Pulmonary artery endothelial cell (primary cell): Measurements from ENCODE around the gene NEURL2. TPM values are rescaled to one million over a fixed set of nuclear protein-coding genes. Genes with fewer than 3 reads are reported as not detected.
"Not testable (repeated sequence)": the region's sequence is repeated elsewhere in the genome, so short reads cannot be mapped to it uniquely, and the experiment has no call there.

Experiments used
- DNase-seq: peaks from one replicate; pipeline ENCODE4 v3.0.0-alpha.2; 2011; ENCODE audit warnings: low read depth, low spot score
- total RNA-seq: library from RNA; depleted of rRNA; stranded (reverse); fragments of >200 nt; gene quantifications from 2 replicates; pipeline ENCODE4 v1.2.3, GENCODE V29; 2014

The NEURL2 gene
- total RNA-seq, 1 donor from 2014 or later = 2.2 TPM

DNA sequence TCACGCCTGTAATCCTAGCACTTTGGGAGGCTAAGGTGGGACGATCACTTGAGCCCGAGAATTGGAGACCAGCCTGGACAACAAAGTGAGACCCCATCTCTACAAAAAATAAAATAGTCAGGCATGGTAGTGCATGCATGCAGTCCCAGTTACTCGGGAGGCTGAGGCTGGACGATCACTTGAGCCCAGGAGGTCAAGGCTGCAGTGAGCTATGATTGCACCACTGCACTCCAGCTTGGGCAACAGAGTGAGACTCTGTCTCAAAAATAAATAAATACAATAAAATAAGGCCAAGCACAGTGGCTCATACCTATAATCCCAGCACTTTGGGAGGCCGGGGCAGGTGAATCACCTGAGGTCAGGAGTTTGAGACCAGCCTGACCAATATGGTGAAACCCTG, 10.3 kb upstream of the NEURL2 start:
- not testable (repeated sequence) for DNase-seq

DNA sequence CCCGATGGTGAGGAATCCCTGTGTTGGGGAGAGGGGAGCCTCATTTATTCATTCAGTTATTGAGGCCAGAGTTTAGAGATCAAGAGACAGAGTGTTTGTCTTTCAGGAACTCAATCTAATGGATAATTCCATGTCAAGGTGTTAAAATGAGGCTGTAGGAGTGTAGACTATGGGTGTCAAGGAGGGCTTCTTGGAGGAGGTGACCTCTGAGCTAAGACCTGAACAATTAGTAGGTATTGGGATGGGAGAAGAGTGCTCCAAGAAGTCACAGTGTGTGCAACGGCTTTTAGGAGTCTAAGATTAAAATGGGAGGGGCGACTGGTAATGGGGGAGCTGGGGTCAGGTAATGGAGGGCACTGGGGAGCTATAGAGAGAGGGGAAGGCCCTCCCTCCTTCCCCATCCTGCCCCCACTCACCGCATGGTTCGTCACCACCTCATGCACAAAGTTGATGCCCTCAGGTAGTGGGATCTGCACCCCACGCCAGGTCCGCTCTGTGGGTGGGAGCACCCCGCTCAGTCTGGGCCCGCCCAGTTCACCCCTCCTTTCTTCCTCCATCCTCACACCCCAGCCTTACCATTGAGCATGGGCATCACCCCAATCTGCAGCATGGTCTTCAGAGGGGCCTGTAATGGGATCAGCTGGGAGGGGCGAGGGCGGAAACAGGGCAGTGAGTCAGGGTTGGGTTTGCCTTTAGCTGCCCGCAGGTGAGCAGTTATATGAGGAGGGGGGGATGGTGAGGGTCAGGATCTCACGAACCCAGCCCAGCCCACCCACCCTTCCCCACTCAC, 8.2 kb upstream of the NEURL2 start:
- no peak for DNase-seq

DNA sequence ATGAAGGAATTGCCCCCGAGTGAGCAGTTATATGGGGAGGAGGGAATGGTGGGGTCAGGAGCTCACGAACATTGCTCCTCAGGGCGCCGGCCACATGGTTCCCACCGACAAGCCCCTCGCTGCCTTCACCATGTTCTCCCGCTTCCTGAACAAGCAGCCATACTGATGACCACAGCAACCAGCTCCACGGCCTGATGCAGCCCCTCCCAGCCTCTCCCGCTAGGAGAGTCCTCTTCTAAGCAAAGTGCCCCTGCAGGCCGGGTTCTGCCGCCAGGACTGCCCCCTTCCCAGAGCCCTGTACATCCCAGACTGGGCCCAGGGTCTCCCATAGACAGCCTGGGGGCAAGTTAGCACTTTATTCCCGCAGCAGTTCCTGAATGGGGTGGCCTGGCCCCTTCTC, 7.3 kb upstream of the NEURL2 start:
- no peak for DNase-seq

DNA sequence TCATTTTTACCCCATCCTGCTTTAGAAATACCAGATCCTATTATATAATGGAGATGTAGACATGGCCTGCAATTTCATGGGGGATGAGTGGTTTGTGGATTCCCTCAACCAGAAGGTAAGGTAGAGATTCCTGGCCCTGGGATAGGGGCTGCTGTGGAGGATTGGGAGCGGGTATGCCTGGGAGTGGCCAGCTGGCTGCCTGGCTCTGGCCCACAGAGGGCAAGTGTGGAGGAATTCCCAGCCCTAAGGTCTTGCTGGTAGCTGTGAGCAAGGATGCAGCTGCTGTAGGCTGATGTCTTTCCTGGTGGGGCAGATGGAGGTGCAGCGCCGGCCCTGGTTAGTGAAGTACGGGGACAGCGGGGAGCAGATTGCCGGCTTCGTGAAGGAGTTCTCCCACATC, 6.7 kb upstream of the NEURL2 start:
- no peak for DNase-seq

DNA sequence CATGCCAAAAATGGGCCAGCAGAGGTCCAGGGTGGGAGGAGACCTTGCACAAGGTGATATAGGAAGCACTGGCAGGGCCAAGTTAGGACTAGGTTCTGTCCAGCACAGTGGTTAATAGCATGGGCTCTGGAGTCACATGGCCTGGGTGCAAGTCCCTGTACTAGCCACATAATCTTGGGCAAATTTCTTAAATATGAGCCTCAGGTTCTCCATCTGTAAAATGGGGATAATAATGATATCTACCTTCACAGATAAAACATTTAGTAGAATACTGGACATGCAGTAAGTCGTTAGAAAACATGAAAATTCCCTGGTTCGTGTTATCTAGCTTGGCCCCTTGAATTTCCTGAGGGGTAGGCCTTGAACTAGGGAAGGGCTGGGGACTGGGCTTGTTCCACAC, 6.3 kb upstream of the NEURL2 start:
- no peak for DNase-seq

DNA sequence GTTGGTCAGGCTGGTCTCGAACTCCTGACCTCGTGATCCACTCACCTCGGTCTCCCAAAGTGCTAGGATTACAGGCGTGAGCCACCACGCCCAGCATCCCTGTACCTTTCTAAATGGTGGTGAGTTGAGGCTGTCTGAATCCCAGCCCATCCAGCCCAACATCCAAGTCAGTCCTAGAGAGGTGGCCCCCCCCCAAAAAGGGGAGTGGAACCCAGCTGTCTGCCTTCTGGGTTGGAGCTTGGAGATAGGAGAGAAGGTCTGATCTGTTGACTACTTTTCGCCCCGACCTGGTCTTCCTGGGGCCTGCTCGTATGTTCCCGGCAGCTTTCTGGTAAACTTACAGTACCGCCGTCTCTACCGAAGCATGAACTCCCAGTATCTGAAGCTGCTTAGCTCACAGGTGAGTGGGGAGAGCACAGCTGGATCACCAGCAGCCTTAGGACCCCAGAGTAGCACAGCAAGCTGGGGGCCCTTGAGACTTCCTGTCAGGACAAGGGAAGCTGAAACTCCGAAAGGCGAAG, 5.7 kb upstream of the NEURL2 start:
- DNase-seq = no peak

DNA sequence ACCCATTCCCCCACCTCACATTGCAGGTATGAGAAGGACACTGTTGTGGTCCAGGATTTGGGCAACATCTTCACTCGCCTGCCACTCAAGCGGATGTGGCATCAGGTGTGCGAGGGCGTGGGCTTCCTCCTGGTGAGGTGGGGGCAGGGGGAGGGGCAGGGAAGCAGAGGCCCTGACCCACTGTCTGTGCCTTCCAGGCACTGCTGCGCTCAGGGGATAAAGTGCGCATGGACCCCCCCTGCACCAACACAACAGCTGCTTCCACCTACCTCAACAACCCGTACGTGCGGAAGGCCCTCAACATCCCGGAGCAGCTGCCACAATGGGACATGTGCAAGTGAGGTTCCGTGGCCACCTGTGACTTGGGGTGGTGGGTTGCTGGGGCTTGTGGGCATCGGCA, 3.8 kb upstream of the NEURL2 start:
- DNase-seq = no peak

DNA sequence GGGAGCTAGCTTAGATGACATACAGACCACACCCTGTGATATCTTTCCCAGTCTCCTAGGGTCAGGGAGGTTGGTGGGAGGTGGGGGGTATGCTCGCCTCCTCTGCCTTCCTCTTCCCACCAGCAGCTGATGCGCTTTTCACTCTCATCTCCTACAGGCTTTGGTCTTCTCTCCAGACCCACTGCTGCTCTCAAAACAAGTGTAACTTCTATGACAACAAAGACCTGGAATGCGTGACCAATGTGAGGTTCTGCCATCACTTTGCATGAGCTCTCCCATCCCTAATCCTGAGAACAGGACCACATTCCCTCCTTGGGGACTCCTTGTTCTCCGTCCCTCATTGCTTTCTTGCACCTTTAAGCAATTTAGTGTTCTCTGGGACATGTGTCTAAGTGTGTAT, 2.8 kb upstream of the NEURL2 start:
- DNase-seq = no peak

DNA sequence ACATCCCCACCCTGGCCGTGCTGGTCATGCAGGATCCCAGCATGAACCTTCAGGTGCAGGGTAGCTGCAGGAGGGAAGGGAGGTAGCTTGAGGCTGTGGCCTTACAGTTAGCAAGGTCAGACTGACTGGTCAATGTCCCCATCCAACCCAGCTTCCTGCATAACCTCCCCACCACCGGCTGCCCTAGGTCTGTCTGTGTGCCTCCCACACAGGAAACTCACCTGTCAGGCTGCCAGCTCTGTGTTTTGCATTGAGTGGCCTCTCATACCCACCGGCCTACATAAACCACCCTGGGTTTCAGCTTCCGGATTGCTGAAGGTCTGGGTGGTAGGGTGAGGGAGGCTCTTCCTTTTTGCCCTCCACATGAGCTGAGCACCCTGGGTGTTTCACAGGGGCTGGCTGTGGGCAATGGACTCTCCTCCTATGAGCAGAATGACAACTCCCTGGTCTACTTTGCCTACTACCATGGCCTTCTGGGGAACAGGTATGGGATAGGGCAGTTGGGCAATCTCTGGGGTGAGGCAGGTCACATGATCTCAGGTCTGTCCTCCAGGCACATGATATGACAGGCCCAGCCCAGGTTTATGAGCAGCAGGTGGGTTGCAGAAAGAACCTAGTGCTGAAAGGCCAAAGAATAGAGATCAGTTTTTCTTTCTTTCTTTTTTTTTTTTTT, 2.0 kb upstream of the NEURL2 start:
- DNase-seq = no peak

DNA sequence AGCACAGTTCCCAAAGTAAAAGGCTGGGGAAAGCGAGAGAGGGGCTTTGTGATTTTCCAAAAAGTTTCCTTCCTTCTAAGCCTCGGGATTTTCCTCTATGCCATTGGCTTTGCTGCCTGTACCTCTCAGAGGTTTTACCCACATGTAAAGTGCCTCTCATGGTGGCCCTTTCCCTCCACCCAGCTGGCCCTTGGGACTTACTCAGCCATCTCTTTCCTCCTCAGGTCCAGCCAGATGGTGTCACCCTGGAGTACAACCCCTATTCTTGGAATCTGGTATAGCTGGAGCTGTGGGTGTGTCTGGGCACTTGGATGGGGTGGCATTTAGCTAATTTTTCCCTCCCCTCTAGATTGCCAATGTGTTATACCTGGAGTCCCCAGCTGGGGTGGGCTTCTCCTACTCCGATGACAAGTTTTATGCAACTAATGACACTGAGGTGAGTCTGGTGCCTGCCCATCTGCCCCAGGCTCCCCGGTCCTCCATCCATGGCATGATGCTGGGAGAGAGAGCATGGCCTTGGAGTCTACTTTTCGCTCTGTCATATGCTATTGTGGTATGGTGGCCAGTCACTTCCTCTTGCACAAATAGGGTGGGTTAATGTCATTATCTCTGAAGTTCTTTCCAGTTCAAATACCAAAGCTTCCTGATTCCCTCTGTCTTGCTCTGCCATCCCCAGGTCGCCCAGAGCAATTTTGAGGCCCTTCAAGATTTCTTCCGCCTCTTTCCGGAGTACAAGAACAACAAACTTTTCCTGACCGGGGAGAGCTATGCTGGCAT, 1.2 kb upstream of the NEURL2 start:
- no peak for DNase-seq

DNA sequence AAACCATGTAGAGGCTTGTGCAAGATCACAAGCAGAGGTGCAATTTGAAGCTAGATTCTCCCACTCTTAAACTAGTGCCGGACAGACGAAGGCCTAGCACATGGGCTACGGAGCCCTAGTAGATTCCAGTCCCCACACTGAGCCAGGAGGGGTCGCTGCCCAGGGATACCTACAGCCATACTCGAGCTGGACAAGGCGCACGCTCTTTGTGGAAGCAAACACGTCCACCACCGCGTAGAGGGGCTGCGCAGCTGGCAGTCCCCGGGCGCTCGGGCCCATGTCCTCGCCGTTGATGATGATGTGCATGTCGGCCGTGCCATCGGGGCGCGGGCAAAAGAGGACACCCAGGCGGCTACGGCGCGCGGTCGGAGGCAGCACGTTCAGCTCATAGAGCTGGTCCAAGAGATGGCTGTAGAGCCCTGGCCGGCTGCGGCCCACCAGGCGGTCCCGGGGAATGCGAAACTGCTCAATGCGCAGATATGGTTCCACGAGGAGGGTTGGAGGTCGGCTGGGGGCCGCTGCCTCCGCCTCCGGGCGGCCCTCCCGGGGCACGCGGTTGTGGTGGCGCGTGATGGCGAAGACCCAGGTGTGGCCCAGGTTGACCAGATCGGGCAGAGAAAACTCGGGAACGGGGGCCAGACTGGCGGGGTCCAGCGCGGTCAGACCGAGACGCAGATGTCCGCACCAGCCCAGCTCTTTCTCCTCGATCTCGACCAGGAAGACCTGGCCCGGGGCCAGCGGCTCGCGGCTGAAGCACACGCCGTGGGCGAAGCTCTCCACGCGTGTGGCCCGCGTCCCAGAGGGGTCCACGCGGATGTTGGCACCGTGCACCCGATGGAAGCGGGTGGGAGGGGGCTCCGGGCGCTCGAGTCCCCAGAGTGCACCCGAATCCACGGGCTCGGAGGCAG, 677 bp downstream of the NEURL2 start:
- peak; percentile 66 for DNase-seq

DNA sequence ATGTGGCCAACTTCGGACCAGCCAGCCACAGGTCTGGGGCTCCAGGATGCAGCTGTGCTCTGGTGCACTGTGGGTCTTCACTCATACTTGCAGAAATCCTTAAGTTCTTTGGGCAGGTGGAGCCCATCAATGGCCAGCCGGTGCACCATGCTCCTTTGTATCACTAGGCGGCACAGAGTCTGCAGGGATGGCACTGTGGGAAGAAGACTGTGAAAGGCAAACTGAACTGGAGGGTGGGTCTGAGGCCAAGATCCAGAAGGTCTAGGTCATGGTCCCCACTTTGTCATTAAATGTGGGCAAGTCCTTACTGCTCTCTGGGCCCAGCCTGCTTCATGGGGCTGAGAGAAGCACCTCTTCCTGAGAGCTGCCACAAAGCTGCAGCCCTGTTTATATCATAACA, 2.3 kb downstream of the NEURL2 start:
- no peak for DNase-seq

DNA sequence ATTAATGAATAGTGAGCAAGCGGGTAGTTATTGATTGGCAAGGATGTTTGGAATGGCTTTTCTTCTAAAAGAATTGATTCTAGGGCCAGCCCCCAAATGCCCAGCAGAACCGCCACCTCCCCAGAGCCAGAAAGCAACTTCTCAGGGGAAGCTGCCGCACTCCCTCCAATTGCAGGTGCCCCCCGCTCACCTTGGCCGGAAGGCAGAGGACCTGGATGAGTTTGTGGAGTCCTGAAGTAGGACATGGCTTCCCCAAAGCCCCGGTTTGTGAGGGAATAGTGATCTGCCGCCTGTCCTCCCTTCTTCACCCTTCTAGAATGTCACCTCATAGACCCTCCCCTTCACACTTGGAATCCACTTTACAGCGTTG, 3.7 kb downstream of the NEURL2 start, which contains the start of gene SPATA25:
TSS of gene SPATA25 (minus strand) at position 277 of the 370 bp plus-strand sequence. CDS start at position 245, 32 bp downstream.
- DNase-seq = no peak

DNA sequence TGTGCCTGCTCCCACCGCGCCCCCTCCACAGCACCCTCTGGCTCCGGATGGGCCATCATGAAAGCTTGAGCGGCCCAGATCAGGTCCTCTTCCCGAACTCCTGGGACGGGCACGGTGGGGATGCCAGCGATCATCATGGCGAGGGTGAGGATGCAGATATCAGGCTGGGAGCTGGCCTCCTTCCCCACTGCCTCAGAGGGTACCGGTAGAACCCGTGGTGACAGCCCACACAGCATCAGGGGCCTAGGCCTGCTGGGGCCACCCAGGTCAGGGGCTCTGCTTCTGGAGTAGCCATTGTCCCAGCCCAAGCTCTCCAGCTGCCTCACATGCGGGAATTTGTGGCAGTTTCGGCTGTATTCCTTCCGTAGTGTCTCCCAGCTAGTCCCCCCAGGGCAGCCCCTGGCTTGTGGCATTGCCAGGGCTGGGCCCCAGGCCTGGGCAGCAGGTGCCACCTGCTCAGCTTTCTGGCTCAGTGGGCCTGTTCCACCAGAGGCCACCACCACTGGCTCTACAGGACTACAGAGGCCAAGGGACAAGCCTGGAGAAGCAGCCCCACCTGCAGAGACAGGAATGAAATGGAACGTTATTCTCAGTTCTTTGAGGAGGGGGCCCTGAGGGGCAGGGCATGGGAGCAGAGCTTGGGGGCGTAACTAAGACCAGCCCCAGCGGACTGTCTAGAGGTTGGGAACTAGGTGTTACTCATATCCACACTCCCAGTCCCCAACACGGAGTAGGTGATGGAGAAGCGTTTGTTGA, 4.2 kb downstream of the NEURL2 start:
- DNase-seq = no peak

DNA sequence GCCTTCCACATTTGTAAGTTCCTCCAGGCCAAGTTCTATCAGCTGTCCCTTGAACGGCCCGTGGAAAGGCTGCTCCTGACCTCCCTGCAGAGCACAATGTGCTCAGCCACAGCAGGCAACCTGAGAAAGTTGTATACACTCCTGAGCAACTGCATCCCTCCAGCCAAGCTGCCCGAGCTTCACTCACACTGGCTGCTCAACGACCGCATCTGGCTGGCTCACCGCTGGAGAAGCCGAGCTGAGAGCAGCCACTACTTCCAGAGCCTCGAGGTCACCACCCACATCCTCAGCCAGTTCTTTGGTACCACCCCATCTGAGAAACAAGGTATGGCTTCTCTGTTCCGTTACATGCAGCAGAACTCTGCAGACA, 7.9 kb downstream of the NEURL2 start:
- no peak for DNase-seq

DNA sequence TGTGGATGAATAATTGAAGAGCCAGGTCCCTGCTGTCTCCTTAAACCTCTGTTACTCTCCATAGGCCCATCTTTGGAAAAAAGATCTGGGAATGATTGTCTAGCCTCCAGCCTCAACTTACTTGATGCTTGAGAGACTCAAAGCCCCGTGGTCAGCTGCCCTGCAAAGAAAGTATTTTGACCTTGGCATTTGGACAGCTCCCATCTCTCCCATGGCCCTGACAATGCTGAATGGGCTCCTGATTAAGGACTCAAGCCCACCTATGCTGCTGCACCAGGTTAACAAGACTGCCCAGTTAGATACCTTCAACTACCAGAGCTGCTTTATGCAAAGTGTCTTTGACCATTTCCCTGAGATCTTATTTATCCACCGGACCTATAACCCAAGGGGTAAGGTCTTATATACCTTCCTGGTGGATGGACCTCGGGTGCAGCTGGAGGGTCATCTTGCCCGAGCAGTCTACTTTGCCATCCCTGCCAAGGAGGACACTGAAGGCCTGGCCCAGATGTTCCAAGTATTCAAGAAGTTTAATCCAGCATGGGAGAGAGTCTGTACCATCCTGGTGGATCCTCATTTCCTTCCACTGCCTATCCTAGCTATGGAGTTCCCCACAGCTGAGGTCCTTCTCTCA, 8.4 kb downstream of the NEURL2 start:
- no peak for DNase-seq

DNA sequence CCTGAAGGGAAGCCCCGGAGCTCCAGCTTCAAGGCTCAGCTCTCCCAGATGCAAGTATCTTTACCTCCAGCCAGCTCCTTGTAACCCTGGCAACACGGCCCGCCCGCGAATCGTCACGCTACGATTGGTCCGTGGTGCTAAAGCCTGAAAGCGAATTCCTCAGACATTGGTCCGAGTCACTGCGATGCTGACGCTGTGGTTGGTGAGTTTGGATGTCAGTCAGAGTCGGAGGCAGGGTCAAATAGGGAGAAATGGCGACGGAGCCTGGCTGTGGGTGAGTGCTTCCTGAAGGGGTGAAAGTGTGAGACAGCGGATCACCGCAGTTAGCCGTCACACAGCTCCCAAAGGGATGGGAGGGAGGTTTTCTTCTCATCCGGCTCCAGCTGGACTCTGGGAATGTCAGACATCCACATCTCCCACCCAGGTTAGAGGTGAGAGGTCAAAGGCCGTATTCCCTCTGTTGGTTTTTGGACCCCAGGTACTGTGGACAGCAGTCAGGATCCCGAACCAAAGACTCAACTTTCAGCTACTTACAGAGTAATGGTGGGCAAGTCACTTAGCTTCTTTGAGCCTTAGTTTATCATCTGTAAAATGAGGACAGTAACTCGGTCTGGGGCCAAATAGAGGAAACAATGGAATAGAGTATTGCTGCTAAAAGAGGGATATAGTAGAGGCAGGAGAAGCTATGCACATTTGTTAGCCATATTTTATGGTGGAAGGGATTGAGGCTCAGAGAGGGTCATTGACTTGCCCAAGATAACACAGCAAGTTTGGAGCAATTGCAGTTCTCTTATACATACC, 9.8 kb downstream of the NEURL2 start, which contains the start of gene ZSWIM1:
TSS of gene ZSWIM1 (plus strand) at position 240 of the 801 bp plus-strand sequence. CDS start 1,366 bp downstream, outside the sequence.
- DNase-seq = peak; percentile 96

DNA sequence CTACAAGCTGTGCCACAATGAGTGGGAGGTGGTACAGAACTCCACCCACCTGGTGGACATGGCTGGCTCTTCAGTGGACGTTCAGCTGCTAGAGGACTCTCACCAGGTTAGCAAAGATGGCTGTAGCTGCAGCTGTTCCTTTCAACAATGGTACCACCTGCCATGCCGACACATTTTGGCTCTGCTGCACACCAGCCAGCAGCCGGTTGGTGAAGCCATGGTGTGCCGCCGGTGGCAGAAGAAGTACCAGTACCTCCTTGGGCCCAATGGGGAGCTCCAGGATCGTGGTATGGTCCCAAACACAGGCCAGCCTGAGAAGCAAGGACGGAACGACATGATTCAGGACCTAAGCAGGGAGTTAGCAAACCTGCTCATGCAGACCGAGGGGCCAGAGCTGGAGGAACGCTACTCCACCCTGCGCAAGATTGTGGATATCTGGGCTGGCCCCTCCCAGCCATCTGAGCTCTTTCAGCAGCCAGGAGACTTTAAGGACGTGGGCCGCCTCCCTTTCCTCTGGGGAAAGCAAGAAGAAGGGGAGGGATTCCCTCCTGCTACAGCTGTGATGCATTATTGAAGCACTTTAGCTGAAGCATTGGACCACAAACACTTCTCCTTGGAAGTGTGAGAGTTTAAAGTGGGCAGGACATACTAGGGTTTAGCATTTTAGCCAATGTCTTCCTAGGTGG, 12.8 kb downstream of the NEURL2 start:
- DNase-seq = no peak
